Nephron progenitor cell (in vitro differentiated cells): ENCODE results near the gene HS3ST2.

ENCODE experiments used
- DNase-seq: peaks from one replicate; pipeline ENCODE4 v3.0.0; 2021
- H3K27ac Mint-ChIP-seq: 2 replicates; pipeline ENCODE4 v1.8.0; 2021; ENCODE audit warnings: mild to moderate bottlenecking, moderate library complexity, mixed read lengths
- H3K27me3 Mint-ChIP-seq: 2 replicates; pipeline ENCODE4 v1.8.0; 2021; ENCODE audit warnings: mild to moderate bottlenecking, low read depth, mixed read lengths; ENCODE audit not compliant: poor library complexity
- H3K36me3 Mint-ChIP-seq: 2 replicates; pipeline ENCODE4 v1.8.0; 2021; ENCODE audit warnings: low read depth, mixed read lengths
- H3K4me1 Mint-ChIP-seq: 2 replicates; pipeline ENCODE4 v1.8.0; 2021; ENCODE audit warnings: mixed read lengths
- H3K4me3 Mint-ChIP-seq: 2 replicates; pipeline ENCODE4 v1.8.0; 2021; ENCODE audit warnings: mild to moderate bottlenecking, moderate library complexity, mixed read lengths
- H3K9me3 Mint-ChIP-seq: 2 replicates; pipeline ENCODE4 v1.8.0; 2021; ENCODE audit warnings: mild to moderate bottlenecking, moderate library complexity, mixed read lengths
- TF ChIP-seq, protein P1 (sequence below): fragments of 200-600 bp; sonication (generic); IDR thresholded peaks from 2 replicates; pipeline ENCODE4 v1.5.0; 2021; ENCODE audit warnings: antibody characterized with exemption

Gene HS3ST2

DNA sequence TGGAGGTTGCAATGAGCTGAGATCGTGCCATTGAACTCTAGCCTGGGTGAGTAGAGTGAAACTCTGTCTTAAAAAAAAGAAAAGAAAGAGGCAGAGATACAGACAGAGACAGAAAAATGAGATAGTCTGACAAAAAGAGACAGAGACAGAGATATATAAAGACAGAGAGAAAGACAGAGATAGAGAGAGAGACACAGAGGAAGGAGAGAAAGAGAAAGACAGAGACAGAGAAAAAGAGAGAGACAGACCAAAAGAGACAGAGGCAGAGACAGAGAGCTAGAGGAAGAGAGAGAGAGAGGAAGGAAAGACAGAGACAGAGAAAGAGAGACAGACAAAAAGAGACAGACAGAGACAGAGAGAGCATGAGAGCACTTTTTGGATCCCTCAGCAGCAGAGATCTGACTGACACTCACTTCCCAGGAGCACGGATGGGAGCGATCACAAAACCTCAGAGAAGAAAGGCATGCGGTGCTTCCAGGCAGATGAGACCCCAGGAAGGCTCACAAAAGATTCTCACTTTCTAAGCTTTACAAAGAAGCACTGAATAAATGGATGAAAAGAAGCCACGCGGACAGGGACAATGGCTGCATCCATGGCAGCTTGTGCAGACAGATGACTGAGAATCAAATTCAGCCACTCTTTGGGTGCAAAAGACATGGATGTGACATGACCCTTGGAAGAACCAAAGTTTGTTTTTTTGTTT is 38.6 kb upstream of the HS3ST2 start:
- Mint-ChIP-seq H3K9me3 (no peaks in the 10 kb centered on the region), H3K4me3 (no peak overlapping the region), H3K27ac (no peak overlapping the region), H3K4me1 (no peaks in the 10 kb centered on the region), H3K36me3 (no peaks in the 10 kb centered on the region), H3K27me3 (peaks cover 30% of the 10 kb centered on the region)
- TF ChIP-seq, protein P1, sequence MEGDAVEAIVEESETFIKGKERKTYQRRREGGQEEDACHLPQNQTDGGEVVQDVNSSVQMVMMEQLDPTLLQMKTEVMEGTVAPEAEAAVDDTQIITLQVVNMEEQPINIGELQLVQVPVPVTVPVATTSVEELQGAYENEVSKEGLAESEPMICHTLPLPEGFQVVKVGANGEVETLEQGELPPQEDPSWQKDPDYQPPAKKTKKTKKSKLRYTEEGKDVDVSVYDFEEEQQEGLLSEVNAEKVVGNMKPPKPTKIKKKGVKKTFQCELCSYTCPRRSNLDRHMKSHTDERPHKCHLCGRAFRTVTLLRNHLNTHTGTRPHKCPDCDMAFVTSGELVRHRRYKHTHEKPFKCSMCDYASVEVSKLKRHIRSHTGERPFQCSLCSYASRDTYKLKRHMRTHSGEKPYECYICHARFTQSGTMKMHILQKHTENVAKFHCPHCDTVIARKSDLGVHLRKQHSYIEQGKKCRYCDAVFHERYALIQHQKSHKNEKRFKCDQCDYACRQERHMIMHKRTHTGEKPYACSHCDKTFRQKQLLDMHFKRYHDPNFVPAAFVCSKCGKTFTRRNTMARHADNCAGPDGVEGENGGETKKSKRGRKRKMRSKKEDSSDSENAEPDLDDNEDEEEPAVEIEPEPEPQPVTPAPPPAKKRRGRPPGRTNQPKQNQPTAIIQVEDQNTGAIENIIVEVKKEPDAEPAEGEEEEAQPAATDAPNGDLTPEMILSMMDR, result no peak
- DNase-seq, result no peak

DNA sequence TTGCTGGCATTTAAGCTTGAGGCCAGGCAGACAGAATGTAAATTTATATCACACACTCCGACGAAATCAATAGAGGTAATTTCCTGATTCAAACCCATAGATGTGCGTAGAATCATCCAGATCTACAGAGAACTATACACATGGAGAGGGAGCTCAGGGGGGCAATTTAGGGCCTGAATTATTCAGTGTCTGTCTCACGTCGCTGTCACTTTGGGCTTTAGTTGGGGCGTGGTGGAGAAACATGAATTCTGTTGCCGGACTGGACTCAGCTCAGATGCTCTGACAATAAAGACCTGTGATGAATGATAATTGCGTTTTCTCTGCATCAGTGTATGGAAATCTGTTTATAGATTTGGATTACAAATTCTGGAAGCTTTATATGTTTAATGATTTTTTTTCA is 32.5 kb upstream of the HS3ST2 start:
- no peaks in the 10 kb centered on the region for H3K9me3 Mint-ChIP-seq
- TF ChIP-seq, protein P1, result no peak
- H3K27me3 Mint-ChIP-seq, result peaks cover 14% of the 10 kb centered on the region
- H3K36me3 Mint-ChIP-seq, result no peaks in the 10 kb centered on the region
- H3K4me3 Mint-ChIP-seq, result no peak overlapping the region
- DNase-seq, result no peak
- peaks cover 5% of the 10 kb centered on the region for H3K4me1 Mint-ChIP-seq
- no peak overlapping the region for H3K27ac Mint-ChIP-seq

DNA sequence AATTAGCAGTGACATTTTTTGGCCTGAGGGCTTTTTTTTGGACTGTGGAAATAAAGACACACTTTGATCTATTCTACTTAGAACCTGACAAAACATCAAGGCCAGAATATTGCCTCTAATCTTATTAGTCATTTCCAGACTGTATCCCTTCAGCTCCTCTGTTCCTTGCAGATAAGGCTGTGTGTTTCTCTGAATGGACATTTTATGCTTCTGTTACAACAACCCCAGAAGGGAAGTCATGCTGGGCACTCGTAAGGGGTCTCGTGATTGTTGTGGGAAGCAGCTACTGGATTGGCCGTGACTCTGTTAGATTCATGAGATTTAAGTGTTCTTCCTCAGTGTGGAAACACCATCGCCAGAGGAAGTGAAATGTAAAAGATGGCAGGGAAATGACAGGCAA is 31.6 kb upstream of the HS3ST2 start:
- H3K36me3 Mint-ChIP-seq, result no peaks in the 10 kb centered on the region
- no peak for DNase-seq
- no peak overlapping the region for H3K4me3 Mint-ChIP-seq
- peaks cover 5% of the 10 kb centered on the region for H3K4me1 Mint-ChIP-seq
- TF ChIP-seq, protein P1, result no peak
- no peaks in the 10 kb centered on the region for H3K9me3 Mint-ChIP-seq
- peaks cover 9% of the 10 kb centered on the region for H3K27me3 Mint-ChIP-seq
- H3K27ac Mint-ChIP-seq, result no peak overlapping the region

DNA sequence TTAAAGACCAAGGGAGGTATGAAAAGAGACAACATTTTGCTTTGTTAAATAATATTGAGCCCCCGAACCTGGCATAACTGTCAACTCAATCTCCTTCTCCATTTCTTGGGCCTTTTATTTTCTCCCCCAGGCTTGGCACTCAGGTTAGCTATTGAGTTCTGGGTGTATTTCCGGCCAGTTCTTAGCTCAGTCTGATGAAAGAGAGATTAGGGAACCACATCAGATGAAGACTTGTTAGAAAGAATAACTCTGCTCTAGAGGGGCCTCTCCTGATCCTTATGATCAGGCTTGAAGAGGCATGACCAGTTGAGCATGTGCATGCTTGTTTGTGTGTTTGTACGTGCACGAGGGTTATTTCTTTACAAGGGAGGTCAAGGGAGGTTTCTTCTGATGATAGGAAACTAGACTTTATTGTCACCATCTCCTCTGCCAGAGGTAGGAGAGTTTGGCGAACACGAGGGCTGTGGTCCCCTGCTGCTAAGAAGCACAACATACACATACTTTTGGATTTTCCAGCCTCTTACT is 29.2 kb upstream of the HS3ST2 start:
- no peak overlapping the region for H3K4me3 Mint-ChIP-seq
- TF ChIP-seq, protein P1, result no peak
- no peaks in the 10 kb centered on the region for H3K36me3 Mint-ChIP-seq
- no peak for DNase-seq
- H3K4me1 Mint-ChIP-seq, result peaks cover 10% of the 10 kb centered on the region
- no peak overlapping the region for H3K27ac Mint-ChIP-seq
- H3K27me3 Mint-ChIP-seq, result peaks cover 4% of the 10 kb centered on the region
- no peaks in the 10 kb centered on the region for H3K9me3 Mint-ChIP-seq

DNA sequence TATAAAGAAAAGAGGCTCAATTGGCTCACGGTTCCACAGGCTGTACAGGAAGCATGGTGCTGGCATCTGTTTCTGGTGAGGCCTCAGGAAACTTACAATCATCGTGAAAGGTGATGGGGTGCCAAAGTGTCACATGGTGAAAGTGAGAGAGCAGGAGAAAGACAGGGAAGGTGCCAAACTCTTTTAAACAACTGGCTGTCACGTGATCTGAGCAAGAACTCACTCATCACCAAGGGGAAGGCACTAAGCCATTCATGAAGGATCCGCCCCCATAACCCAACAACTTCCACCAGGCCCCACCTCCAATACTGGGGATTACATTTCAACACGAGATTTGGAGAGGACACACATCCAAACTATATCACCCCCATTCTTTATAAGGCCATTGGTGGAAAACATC is 28.4 kb upstream of the HS3ST2 start:
- TF ChIP-seq, protein P1, result no peak
- H3K27ac Mint-ChIP-seq, result no peak overlapping the region
- H3K9me3 Mint-ChIP-seq, result no peaks in the 10 kb centered on the region
- DNase-seq, result no peak
- no peaks in the 10 kb centered on the region for H3K36me3 Mint-ChIP-seq
- H3K4me3 Mint-ChIP-seq, result no peak overlapping the region
- H3K27me3 Mint-ChIP-seq, result peaks cover 4% of the 10 kb centered on the region
- H3K4me1 Mint-ChIP-seq, result peaks cover 10% of the 10 kb centered on the region

DNA sequence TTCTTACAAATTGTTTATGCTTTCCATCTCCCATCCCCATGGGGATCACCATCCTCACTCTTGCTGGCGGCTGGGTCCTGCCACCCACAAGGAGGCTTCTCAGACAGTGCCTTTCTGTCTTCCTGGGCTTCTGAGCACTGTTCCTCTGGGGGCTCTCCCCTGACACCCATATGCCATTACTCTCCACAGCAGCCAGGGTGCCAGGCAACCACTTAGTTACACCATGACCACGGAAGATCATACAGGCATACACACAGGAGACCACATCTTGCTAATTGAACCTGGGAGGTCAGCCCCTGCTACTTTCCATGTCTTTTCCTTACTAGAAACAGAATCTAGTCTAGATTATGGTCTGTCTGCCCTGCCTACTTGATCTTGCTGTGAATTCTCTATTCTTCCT is 27.7 kb upstream of the HS3ST2 start:
- no peaks in the 10 kb centered on the region for H3K36me3 Mint-ChIP-seq
- no peak overlapping the region for H3K4me3 Mint-ChIP-seq
- H3K27me3 Mint-ChIP-seq, result peaks cover 4% of the 10 kb centered on the region
- H3K9me3 Mint-ChIP-seq, result no peaks in the 10 kb centered on the region
- DNase-seq, result no peak
- no peak overlapping the region for H3K27ac Mint-ChIP-seq
- H3K4me1 Mint-ChIP-seq, result peaks cover 10% of the 10 kb centered on the region
- TF ChIP-seq, protein P1, result no peak
